Stimulated activated CD4-positive, alpha-beta T cell treated with anti-CD3 and anti-CD28 coated beads, TNF-alpha, amount 100 ng/mL, for 24 hours (primary cell): ENCODE measurements around the gene RPS18.
A peak's percentile ranks its signal among the peaks of the same experiment; 100 is the strongest.
"Not testable (repeated sequence)": the region's sequence is repeated elsewhere in the genome, so short reads cannot be mapped to it uniquely, and the experiment has no call there.

Source experiments
- DNase-seq, 3 experiments: peaks; one replicate each; pipeline ENCODE4 v3.0.0-alpha.2; 2020; ENCODE audit warnings: low read depth in 3 of 3

RPS18 gene

GRCh38 chr6:33271468-33272274 lies at the start of gene RPS18, which contains the start of gene VPS52:
Gene RPS18 (plus strand): TSS chr6:33272075. CDS start chr6:33272120, 45 bp downstream.
Gene VPS52 (minus strand): TSS chr6:33271876. CDS start chr6:33271675, 201 bp downstream.
- DNase-seq = peak; percentile 78 to 90 (median 86)

GRCh38 chr6:33226503-33227120 lies 45.3 kb upstream of the RPS18 start:
- not testable (repeated sequence) for DNase-seq

GRCh38 chr6:33235221-33235634 lies 36.6 kb upstream of the RPS18 start:
- no peak for DNase-seq

- DNase-seq = no peak
Measured at GRCh38 chr6:33236328-33236727, 35.5 kb upstream of the RPS18 start.

- DNase-seq = no peak
Measured at GRCh38 chr6:33236852-33237251, 35.0 kb upstream of the RPS18 start.

GRCh38 chr6:33237741-33238140 lies 34.1 kb upstream of the RPS18 start:
- DNase-seq = no peak

GRCh38 chr6:33241968-33242367 lies 29.9 kb upstream of the RPS18 start:
- DNase-seq = no peak

GRCh38 chr6:33243476-33243875 lies 28.4 kb upstream of the RPS18 start:
- no peak for DNase-seq

GRCh38 chr6:33247977-33248642 lies 23.8 kb upstream of the RPS18 start:
- DNase-seq = peak; percentile 83 to 93 (median 85)

- no peak for DNase-seq
Measured at GRCh38 chr6:33248643-33248931, 23.3 kb upstream of the RPS18 start.

- DNase-seq = peak; percentile 88 to 97 (median 92)
Measured at GRCh38 chr6:33248932-33249731, 22.7 kb upstream of the RPS18 start.

- no peak for DNase-seq
Measured at GRCh38 chr6:33249732-33250630, 21.9 kb upstream of the RPS18 start.

GRCh38 chr6:33250731-33251130 lies 21.1 kb upstream of the RPS18 start:
- no peak for DNase-seq

GRCh38 chr6:33251395-33252012 lies 20.4 kb upstream of the RPS18 start:
- DNase-seq = no peak

GRCh38 chr6:33252759-33253158 lies 19.1 kb upstream of the RPS18 start:
- no peak for DNase-seq

- DNase-seq = no peak
Measured at GRCh38 chr6:33254591-33254990, 17.3 kb upstream of the RPS18 start.

GRCh38 chr6:33259032-33259431 lies 12.8 kb upstream of the RPS18 start:
- no peak for DNase-seq

GRCh38 chr6:33262490-33262889 lies 9.4 kb upstream of the RPS18 start:
- not testable (repeated sequence) for DNase-seq

- no peak for DNase-seq
Measured at GRCh38 chr6:33264015-33264414, 7.9 kb upstream of the RPS18 start.

GRCh38 chr6:33271117-33271467 lies 783 bp upstream of the RPS18 start:
- DNase-seq = no peak
